IPS-18a (cell line): Measurements from ENCODE around the gene IFNA2.
"Not testable (repeated sequence)": the region's sequence is repeated elsewhere in the genome, so short reads cannot be mapped to it uniquely, and the experiment has no call there.

Experiments
- H3K27ac ChIP-seq: one replicate; pipeline ENCODE4 v1.5.1; 2013; ENCODE audit warnings: low read length
- H3K27me3 ChIP-seq: one replicate; pipeline ENCODE4 v1.6.1; 2013; ENCODE audit warnings: mild to moderate bottlenecking, low read length; ENCODE audit not compliant: control insufficient read depth, insufficient read depth
- H3K36me3 ChIP-seq: one replicate; pipeline ENCODE4 v1.6.1; 2013; ENCODE audit warnings: low read depth, low read length; ENCODE audit not compliant: control insufficient read depth
- H3K4me1 ChIP-seq: one replicate; pipeline ENCODE4 v1.6.1; 2013; ENCODE audit warnings: low read depth, low read length; ENCODE audit not compliant: control insufficient read depth
- H3K4me3 ChIP-seq: one replicate; pipeline ENCODE4 v1.5.1; 2013; ENCODE audit warnings: low read length
- H3K9ac ChIP-seq: one replicate; pipeline ENCODE4 v1.6.1; 2013; ENCODE audit warnings: mild to moderate bottlenecking, low read length, moderate library complexity
- H3K9me3 ChIP-seq: one replicate; pipeline ENCODE4 v1.6.1; 2013; ENCODE audit warnings: low read depth, low read length; ENCODE audit not compliant: control insufficient read depth

IFNA2 gene

DNA sequence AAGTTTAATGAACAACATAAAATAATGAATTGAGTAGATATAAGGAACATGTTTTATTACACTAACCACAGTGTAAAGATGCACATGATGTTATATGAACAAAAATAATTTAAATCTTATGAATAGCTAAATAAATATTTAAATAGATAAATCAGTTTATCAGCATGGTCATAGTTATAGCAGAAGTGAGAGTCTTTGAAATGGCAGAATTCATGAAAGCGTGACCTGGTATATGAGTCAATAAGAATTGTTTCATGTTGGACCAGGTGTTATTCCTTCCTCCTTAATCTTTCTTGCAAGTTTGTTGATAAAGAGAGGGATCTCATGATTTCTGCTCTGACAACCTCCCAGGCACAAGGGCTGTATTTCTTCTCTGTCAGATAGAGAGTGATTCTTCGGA, 18.0 kb downstream of the IFNA2 start:
- H3K4me3 ChIP-seq, H3K4me1 ChIP-seq, H3K36me3 ChIP-seq, H3K27me3 ChIP-seq, H3K9ac ChIP-seq, H3K9me3 ChIP-seq, H3K27ac ChIP-seq: not testable (repeated sequence)

DNA sequence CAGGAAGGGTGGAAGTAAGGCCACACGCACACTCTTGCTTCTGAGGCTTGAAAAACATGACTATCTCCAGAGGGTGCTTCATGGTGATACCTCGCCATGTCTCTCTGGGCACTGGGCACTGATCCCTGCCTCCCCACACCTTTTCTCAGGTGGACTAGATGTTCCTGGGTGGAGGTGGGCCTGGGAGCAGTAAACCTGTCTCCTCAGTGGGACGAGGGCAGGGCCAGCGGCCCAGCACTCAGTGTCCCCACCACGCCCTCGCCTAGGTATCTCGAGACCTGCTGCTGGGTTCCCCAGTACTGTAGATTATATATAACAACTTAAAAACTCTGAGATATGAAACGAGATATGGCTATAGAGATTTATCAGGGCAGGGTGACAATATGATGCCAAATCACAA, 22.9 kb downstream of the IFNA2 start:
- no peak overlapping the region for H3K9ac ChIP-seq
- no peak overlapping the region for H3K4me3 ChIP-seq
- H3K27ac ChIP-seq, result no peak overlapping the region
- no peaks in the 10 kb centered on the region for H3K9me3 ChIP-seq
- H3K4me1 ChIP-seq, result no peaks in the 10 kb centered on the region
- no peaks in the 10 kb centered on the region for H3K36me3 ChIP-seq
- H3K27me3 ChIP-seq, result no peaks in the 10 kb centered on the region

DNA sequence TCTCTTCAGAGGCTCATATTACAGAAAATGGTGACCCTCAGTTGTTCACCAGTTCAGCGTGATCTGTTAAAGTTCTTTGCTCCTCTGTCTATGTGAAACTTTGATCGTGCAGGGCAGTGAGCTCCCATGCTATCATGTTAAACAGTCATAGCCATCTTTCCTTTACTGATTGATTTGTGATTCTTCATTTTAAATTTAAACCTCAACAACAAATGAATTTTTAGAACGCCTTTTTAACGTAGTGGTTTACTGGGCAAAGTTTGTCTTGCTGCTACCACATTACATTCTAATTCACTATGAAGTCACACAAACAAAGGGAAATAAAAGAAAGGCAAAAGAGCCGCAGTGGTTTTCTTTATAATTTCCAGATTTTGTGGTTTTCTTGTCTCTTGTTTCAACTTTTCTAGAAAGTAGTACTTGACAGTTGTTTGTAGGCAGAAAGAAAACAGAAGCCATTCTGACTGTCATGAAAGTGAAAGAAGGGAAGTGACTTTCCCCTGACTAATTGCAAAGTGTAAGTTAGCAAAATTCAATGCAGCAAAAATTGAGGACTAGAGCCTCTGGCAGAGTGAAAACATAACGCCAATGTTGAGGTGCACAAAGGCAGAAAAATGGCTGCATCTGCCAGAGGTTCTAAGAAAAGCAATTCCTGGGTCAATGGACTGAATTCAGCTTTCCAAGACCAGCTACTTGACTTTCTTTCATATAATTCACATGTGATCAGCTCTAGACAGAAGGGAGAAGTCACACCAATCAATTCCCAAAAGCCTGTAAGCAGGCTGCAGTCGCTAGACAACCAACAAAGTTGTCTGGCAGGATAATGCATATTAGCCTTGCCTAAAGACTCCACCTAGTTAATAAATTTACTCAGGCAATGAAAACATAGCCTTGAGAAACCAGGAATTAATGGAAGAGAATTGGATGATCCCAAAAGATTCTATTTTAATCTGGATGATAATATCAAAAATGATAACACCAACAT, 27.4 kb downstream of the IFNA2 start:
- Histone ChIP-seq H3K27me3 (no peaks in the 10 kb centered on the region), H3K36me3 (no peaks in the 10 kb centered on the region), H3K9ac (no peak overlapping the region), H3K9me3 (no peaks in the 10 kb centered on the region), H3K4me1 (no peaks in the 10 kb centered on the region), H3K27ac (no peak overlapping the region), H3K4me3 (no peak overlapping the region)

DNA sequence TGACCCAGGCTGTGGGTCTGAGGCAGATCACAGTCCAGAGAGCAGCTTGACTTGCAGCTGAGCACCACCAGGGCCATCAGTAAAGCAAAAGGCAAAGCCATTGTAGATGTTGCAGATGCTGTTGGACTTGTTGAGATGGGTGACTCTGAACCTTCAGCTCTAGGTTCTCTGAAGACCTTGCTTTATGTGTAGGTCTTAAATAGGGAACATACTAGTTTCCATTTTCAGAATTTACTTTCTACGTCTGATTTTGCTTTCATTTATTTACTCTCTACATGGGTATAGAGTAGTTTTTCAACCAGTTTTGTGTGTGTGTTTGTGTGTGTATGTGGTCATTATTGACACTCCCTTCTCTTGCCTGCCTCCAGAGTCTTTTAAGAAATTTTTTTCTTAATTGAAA, 34.4 kb downstream of the IFNA2 start, which contains the start of gene IFNA6:
Gene IFNA6 (minus strand): TSS at position 101 of the 400 bp plus-strand sequence. CDS start 0 bp downstream, at position 101.
- H3K9me3 ChIP-seq, result no peaks in the 10 kb centered on the region
- no peaks in the 10 kb centered on the region for H3K4me1 ChIP-seq
- H3K27ac ChIP-seq, result no peak within 1 kb of the TSS
- no peaks in the 10 kb centered on the region for H3K36me3 ChIP-seq
- no peak within 1 kb of the TSS for H3K4me3 ChIP-seq
- no peaks in the 10 kb centered on the region for H3K27me3 ChIP-seq
- no peak within 1 kb of the TSS for H3K9ac ChIP-seq

DNA sequence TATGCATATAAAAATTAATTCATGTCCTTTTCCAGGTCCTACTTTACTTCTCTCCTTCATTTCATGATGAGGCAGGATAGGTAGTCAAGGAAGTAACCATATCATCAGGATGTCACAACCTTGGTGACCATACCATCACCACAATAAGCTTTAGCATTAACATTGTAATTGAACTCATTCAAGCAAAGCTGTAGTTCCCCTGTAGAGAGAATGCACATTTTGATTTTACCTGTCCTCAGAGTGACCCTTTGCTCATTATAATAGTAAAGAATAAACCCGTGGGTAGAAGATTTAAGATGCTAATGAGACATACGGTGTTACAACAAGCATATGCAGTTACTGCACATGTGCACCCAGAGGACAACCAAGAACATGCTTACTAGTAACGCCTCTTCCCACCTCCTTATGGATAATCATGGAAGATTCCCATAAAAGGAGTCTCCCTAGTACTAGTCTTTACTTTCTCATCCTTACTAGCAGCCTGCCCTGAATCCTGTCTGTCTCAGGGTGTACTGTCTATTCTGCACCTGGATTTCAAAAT, 36.7 kb downstream of the IFNA2 start:
- Histone ChIP-seq H3K4me1 (no peaks in the 10 kb centered on the region), H3K27me3 (no peaks in the 10 kb centered on the region), H3K4me3 (no peak overlapping the region), H3K9me3 (no peaks in the 10 kb centered on the region), H3K9ac (no peak overlapping the region), H3K36me3 (no peaks in the 10 kb centered on the region), H3K27ac (no peak overlapping the region)

DNA sequence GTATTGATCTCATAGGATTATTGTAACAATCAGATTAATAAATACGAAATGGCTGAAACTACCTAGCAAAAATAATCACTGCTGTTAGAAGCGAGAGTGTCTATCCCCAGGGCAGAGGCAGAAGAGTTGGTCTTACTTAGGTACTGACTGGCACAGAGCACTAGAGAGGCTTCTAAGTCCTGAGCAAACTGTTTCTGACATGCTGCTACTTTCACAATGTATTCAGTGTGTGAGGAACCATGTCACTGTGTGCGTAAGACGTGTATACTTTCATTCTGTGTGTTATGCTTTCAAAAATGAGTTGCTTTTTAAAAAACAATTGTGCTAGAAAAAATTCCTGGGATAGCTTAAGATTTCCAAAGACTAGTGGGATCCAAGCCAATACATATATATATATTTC, 44.5 kb downstream of the IFNA2 start:
- H3K4me3 ChIP-seq, result no peak overlapping the region
- no peak overlapping the region for H3K27ac ChIP-seq
- H3K9ac ChIP-seq, result no peak overlapping the region
- no peaks in the 10 kb centered on the region for H3K27me3 ChIP-seq
- no peaks in the 10 kb centered on the region for H3K36me3 ChIP-seq
- H3K9me3 ChIP-seq, result no peaks in the 10 kb centered on the region
- peaks cover under 1% of the 10 kb centered on the region for H3K4me1 ChIP-seq

DNA sequence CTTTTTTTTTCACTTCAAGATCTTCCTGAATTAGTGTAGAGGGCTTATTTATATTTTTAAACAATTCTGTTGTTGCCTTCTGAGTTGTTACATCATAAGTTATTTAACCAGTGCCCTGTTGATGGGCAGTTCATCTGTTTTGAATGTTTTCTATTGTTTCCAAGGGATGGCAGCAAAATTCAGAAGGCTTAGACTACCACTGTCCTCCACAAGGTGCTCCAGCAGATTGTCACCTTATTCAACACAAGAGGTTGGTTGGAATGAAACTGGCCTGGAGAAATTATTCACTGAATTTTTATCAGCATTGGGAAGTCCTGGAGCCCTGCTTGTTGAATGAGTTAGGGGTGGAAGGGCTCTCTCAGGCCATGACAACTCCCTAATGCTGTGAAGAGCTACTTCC, 48.7 kb downstream of the IFNA2 start:
- Histone ChIP-seq H3K27me3 (no peaks in the 10 kb centered on the region), H3K4me1 (peaks cover 16% of the 10 kb centered on the region), H3K9ac (no peak overlapping the region), H3K4me3 (no peak overlapping the region), H3K36me3 (peaks cover 5% of the 10 kb centered on the region), H3K27ac (no peak overlapping the region), H3K9me3 (no peaks in the 10 kb centered on the region)

DNA sequence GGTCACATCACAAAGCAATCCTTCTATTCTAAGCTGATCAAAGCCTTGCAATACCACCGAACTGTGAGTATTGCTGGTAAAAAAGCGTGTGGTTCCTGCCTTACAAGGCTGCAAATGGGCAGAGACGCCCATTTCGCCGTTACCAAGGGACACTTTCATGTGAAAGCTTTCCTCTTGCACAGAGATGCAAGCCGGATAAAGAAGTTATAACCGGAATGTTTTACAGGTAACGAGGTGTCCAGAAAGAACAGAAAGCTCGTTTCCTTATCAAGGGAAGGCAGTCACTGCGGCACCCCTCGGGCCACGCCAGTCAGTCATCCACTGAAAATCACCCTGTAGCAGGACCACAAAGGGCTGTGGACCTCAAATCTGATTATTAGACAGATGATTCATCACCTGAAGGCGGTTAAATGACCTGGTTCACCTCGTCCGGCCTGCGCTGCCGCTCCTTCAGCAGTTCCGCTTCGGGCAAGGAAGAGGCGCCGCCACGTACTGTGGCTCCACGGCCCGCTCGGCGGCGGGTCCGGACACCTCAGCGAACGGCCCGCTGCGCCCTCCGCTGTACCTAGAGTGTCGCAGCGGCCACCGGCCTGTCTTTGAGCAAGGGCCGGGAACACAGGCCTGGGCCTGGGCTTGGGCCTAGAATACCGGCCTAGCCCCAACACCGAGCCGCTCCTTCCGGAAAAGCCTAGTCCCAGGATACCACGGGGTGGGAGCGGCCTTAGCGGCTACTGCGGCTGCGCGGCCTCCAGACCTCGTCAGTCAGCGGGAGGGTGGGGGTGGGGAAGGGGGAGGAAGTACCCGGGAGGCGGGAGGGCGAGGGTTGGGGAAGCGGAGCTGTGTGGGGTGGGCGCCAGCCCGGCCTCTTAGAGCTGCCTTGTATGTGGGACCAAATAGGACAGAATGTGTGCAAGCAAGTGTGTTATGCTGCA, 50.2 kb downstream of the IFNA2 start, which contains the start of gene KLHL9:
Gene KLHL9 (minus strand): TSS at position 704 of the 932 bp plus-strand sequence. CDS start 545 bp downstream, at position 159.
- peak within 1 kb of the TSS; percentile 78 for H3K27ac ChIP-seq
- no peaks in the 10 kb centered on the region for H3K9me3 ChIP-seq
- peaks cover 16% of the 10 kb centered on the region for H3K4me1 ChIP-seq
- peak within 1 kb of the TSS; percentile 99 for H3K4me3 ChIP-seq
- peak within 1 kb of the TSS; percentile 98 for H3K9ac ChIP-seq
- peaks cover 5% of the 10 kb centered on the region for H3K36me3 ChIP-seq
- H3K27me3 ChIP-seq, result no peaks in the 10 kb centered on the region
